Activated CD4-positive, alpha-beta T cell treated with anti-CD3 and anti-CD28 coated beads, Interleukin-2, amount 50 U/mL, for 16 hours (primary cell): ENCODE data around the gene GALNT5.
A peak's percentile ranks its signal among the peaks of the same experiment; 100 is the strongest.
"Not testable (repeated sequence)": the region's sequence is repeated elsewhere in the genome, so short reads cannot be mapped to it uniquely, and the experiment has no call there.

Experiments used
- DNase-seq: peaks from one replicate; pipeline ENCODE4 v3.0.0-alpha.2; 2020

The GALNT5 gene

GRCh38 chr2:157329524-157329923, 72.0 kb downstream of the GALNT5 start:
- DNase-seq = no peak

GRCh38 chr2:157333304-157334047, 76.0 kb downstream of the GALNT5 start:
- DNase-seq = peak; percentile 41

GRCh38 chr2:157334335-157334734, 76.8 kb downstream of the GALNT5 start:
- DNase-seq = no peak

- no peak for DNase-seq
Observed at GRCh38 chr2:157334797-157335196, 77.3 kb downstream of the GALNT5 start.

- peak; percentile 56 for DNase-seq
Observed at GRCh38 chr2:157336137-157337010, 78.9 kb downstream of the GALNT5 start.

- no peak for DNase-seq
Observed at GRCh38 chr2:157337978-157338377, 80.5 kb downstream of the GALNT5 start.

GRCh38 chr2:157339965-157340655, 82.6 kb downstream of the GALNT5 start:
- DNase-seq = no peak

GRCh38 chr2:157341381-157341780, 83.9 kb downstream of the GALNT5 start:
- DNase-seq = not testable (repeated sequence)

GRCh38 chr2:157345647-157346389, 88.3 kb downstream of the GALNT5 start:
- DNase-seq = no peak

GRCh38 chr2:157348291-157348921, 90.9 kb downstream of the GALNT5 start:
- DNase-seq = no peak

- DNase-seq = no peak
Observed at GRCh38 chr2:157349949-157350515, 92.5 kb downstream of the GALNT5 start.

- DNase-seq = no peak
Observed at GRCh38 chr2:157355618-157356017, 98.1 kb downstream of the GALNT5 start.

GRCh38 chr2:157359628-157360027, 102.1 kb downstream of the GALNT5 start:
- DNase-seq = no peak

GRCh38 chr2:157361526-157361925, 104.0 kb downstream of the GALNT5 start:
- DNase-seq = no peak

GRCh38 chr2:157362627-157363026, 105.1 kb downstream of the GALNT5 start:
- no peak for DNase-seq

GRCh38 chr2:157363612-157364101, 106.2 kb downstream of the GALNT5 start:
- peak; percentile 1 for DNase-seq
